Neuronal stem cell (in vitro differentiated cells): ENCODE data around the gene HOXC10.

Experiments
- DNase-seq: peaks from one replicate; pipeline ENCODE4 v3.0.0-alpha.2; 2013; ENCODE audit warnings: low spot score
- H2AFZ ChIP-seq: one replicate; pipeline ENCODE4 v1.6.1; 2013; ENCODE audit warnings: mild to moderate bottlenecking, low read length, inconsistent platforms
- H2AK5ac ChIP-seq: 2 replicates; pipeline ENCODE4 v1.6.1; 2013; ENCODE audit warnings: low read depth, mild to moderate bottlenecking, inconsistent platforms, low read length, moderate library complexity, mixed read lengths
- H2BK120ac ChIP-seq: 2 replicates; pipeline ENCODE4 v1.6.1; 2013; ENCODE audit warnings: low read depth, mild to moderate bottlenecking, inconsistent platforms, low read length, moderate library complexity, mixed read lengths
- H2BK12ac ChIP-seq: one replicate; pipeline ENCODE4 v1.6.1; 2013; ENCODE audit warnings: low read length, inconsistent platforms
- H2BK15ac ChIP-seq: 2 replicates; pipeline ENCODE4 v1.6.1; 2013; ENCODE audit warnings: mild to moderate bottlenecking, low read length, inconsistent platforms, mixed read lengths
- H2BK5ac ChIP-seq: one replicate; pipeline ENCODE4 v1.6.1; 2013; ENCODE audit warnings: inconsistent platforms, mild to moderate bottlenecking, low read length, moderate library complexity
- H3K14ac ChIP-seq: one replicate; pipeline ENCODE4 v1.6.1; 2013; ENCODE audit warnings: low read length, inconsistent platforms
- H3K18ac ChIP-seq: 2 replicates; pipeline ENCODE4 v1.6.1; 2013; ENCODE audit warnings: low read length, inconsistent platforms
- H3K23ac ChIP-seq: 2 replicates; pipeline ENCODE4 v1.6.1; 2013; ENCODE audit warnings: low read depth, mild to moderate bottlenecking, mixed read lengths, low read length, inconsistent platforms; ENCODE audit not compliant: poor library complexity
- H3K27ac ChIP-seq: replicated peaks from 3 replicates; pipeline ENCODE4 v1.5.1; 2013; ENCODE audit warnings: low read length, inconsistent platforms
- H3K27me3 ChIP-seq, 3 experiments: 2 replicates each; pipeline ENCODE4 v1.6.1; 2013; ENCODE audit warnings: low read length in 3 of 3, mild to moderate bottlenecking in 2 of 3, inconsistent platforms in 1 of 3, low read depth in 1 of 3, mixed read lengths in 1 of 3, moderate library complexity in 1 of 3; ENCODE audit not compliant: control insufficient read depth in 3 of 3, insufficient read depth in 3 of 3
- H3K36me3 ChIP-seq, 2 donors: replicated peaks in 1 of 2; 2 replicates each; pipeline ENCODE4 v1.6.1; 2013; ENCODE audit warnings: low read length in 2 of 2; ENCODE audit not compliant: control insufficient read depth in 2 of 2, insufficient read depth in 2 of 2
- H3K4ac ChIP-seq: 2 replicates; pipeline ENCODE4 v1.6.1; 2013; ENCODE audit warnings: inconsistent platforms, mild to moderate bottlenecking, low read length, moderate library complexity
- H3K4me1 ChIP-seq, 2 donors: 1 replicate in 1 of 2; 2 replicates in 1 of 2; pipeline ENCODE4 v1.6.1; 2013; ENCODE audit warnings: low read length in 2 of 2, low read depth in 1 of 2; ENCODE audit not compliant: control insufficient read depth in 2 of 2, insufficient read depth in 1 of 2
- H3K4me2 ChIP-seq: one replicate; pipeline ENCODE4 v1.6.1; 2013; ENCODE audit warnings: mild to moderate bottlenecking, low read length, inconsistent platforms; ENCODE audit not compliant: insufficient read depth, poor library complexity, severe bottlenecking
- H3K4me3 ChIP-seq, 2 donors: 2 replicates each; pipeline ENCODE4 v1.5.1; 2013; ENCODE audit warnings: low read length in 2 of 2, mild to moderate bottlenecking in 2 of 2, inconsistent platforms in 1 of 2, moderate library complexity in 1 of 2
- H3K79me1 ChIP-seq: one replicate; pipeline ENCODE4 v1.6.1; 2013; ENCODE audit warnings: low read depth, mild to moderate bottlenecking, inconsistent platforms, low read length, moderate library complexity
- H3K9ac ChIP-seq: one replicate; pipeline ENCODE4 v1.6.1; 2013; ENCODE audit warnings: mild to moderate bottlenecking, low read depth, low read length, inconsistent platforms; ENCODE audit not compliant: poor library complexity
- H3K9me3 ChIP-seq, 2 donors: replicated peaks in 1 of 2; 2 replicates each; pipeline versions ENCODE3 to v1.6.1; 2013; ENCODE audit warnings: low read length in 2 of 2, mild to moderate bottlenecking in 2 of 2, inconsistent platforms in 1 of 2, low read depth in 1 of 2, mixed read lengths in 1 of 2, moderate library complexity in 1 of 2; ENCODE audit not compliant: control insufficient read depth in 2 of 2, insufficient read depth in 1 of 2
- H4K8ac ChIP-seq: one replicate; pipeline ENCODE4 v1.6.1; 2013; ENCODE audit warnings: low read depth, mild to moderate bottlenecking, inconsistent platforms, low read length, moderate library complexity
- H4K91ac ChIP-seq: one replicate; pipeline ENCODE4 v1.6.1; 2013; ENCODE audit warnings: low read length, low read depth, mild to moderate bottlenecking, inconsistent platforms; ENCODE audit not compliant: poor library complexity
- WGBS, 2 donors: extraction: QIAGEN DNeasy Blood & Tissue Kit; methylation state at CpG; one replicate each; pipeline ENCODE4 v1.1.7; 2013; ENCODE audit warnings: missing lambda C conversion rate in 2 of 2, mixed read lengths in 1 of 2; ENCODE audit not compliant: insufficient read length in 2 of 2, insufficient replicate concordance in 1 of 2; ENCODE audit errors: extremely low coverage in 2 of 2; 5-methylcytosine and 5-hydroxymethylcytosine counted together

The HOXC10 gene

GRCh38 chr12:53996240-53997203 lies 11.6 kb downstream of the HOXC10 start:
- Histone ChIP-seq H2AK5ac (no peak overlapping the region), H3K27ac (no peak overlapping the region), H3K4me2 (no peak overlapping the region), H3K27me3 (peaks cover 86 to 100% (median 100%) of the 10 kb centered on the region in 3 experiments), H3K4me3 (no peak overlapping the region), H2BK5ac (no peak overlapping the region), H3K23ac (peak overlapping the region; percentile 65), H3K79me1 (no peaks in the 10 kb centered on the region), H2BK15ac (no peak overlapping the region), H4K8ac (no peak overlapping the region), H2BK120ac (no peak overlapping the region), H3K4me1 (no peaks in the 10 kb centered on the region), H3K18ac (no peak overlapping the region), H3K4ac (no peak overlapping the region), H3K9me3 (peaks cover 0 to 6% of the 10 kb centered on the region in 2 donors), H2AFZ (peak overlapping the region; percentile 90), H3K14ac (no peak overlapping the region), H2BK12ac (no peak overlapping the region), H3K36me3 (no peaks in the 10 kb centered on the region), H4K91ac (no peak overlapping the region), H3K9ac (no peak overlapping the region)
- no CpG with 5 or more reads among the region's 29 CpGs for WGBS, 2 donors
- DNase-seq: no peak

GRCh38 chr12:53997204-53998109 lies 12.5 kb downstream of the HOXC10 start:
- H3K4ac ChIP-seq: no peak overlapping the region
- H3K9me3 ChIP-seq: peaks cover 0 to 2% of the 10 kb centered on the region in 2 donors
- peak overlapping the region; percentile 35 for H2AFZ ChIP-seq
- no peaks in the 10 kb centered on the region for H3K4me1 ChIP-seq
- no peak overlapping the region for H3K27ac ChIP-seq
- DNase-seq: no peak
- no peak overlapping the region for H2BK12ac ChIP-seq
- no peak overlapping the region for H4K91ac ChIP-seq
- H2AK5ac ChIP-seq: no peak overlapping the region
- peaks cover 84 to 100% (median 100%) of the 10 kb centered on the region in 3 experiments for H3K27me3 ChIP-seq
- no peaks in the 10 kb centered on the region for H3K36me3 ChIP-seq
- H3K9ac ChIP-seq: no peak overlapping the region
- peak overlapping the region; percentile 65 for H3K23ac ChIP-seq
- no peak overlapping the region for H2BK15ac ChIP-seq
- H2BK5ac ChIP-seq: no peak overlapping the region
- H3K79me1 ChIP-seq: no peaks in the 10 kb centered on the region
- H3K14ac ChIP-seq: no peak overlapping the region
- H3K4me2 ChIP-seq: no peak overlapping the region
- no peak overlapping the region for H2BK120ac ChIP-seq
- H3K18ac ChIP-seq: no peak overlapping the region
- no peak overlapping the region for H4K8ac ChIP-seq
- WGBS, 2 donors: no CpG with 5 or more reads among the region's 35 CpGs
- no peak overlapping the region for H3K4me3 ChIP-seq

- Histone ChIP-seq H3K9ac (no peak overlapping the region), H4K8ac (no peak overlapping the region), H2BK15ac (no peak overlapping the region), H3K4me2 (peak overlapping the region; percentile 11), H3K14ac (no peak overlapping the region), H3K4me1 (no peaks in the 10 kb centered on the region), H3K27me3 (peaks cover 84 to 100% (median 100%) of the 10 kb centered on the region in 3 experiments), H2BK5ac (no peak overlapping the region), H3K79me1 (no peaks in the 10 kb centered on the region), H3K4me3 (no peak overlapping the region), H3K23ac (no peak overlapping the region), H3K18ac (no peak overlapping the region), H2BK120ac (no peak overlapping the region), H3K36me3 (no peaks in the 10 kb centered on the region), H2BK12ac (no peak overlapping the region), H3K4ac (no peak overlapping the region), H3K9me3 (peaks cover 0 to 2% of the 10 kb centered on the region in 2 donors), H4K91ac (no peak overlapping the region), H3K27ac (no peak overlapping the region), H2AFZ (no peak overlapping the region), H2AK5ac (no peak overlapping the region)
- no CpG with 5 or more reads among the region's 11 CpGs for WGBS, 2 donors
- no peak for DNase-seq
Observed at GRCh38 chr12:53998110-53998899, 13.4 kb downstream of the HOXC10 start.
